PFSK-1 (cell line): ENCODE results near the gene AQP1.

Experiments
- FOXP2 ChIP-seq: optimal IDR thresholded peaks from 2 replicates; pipeline ENCODE3; 2011; ENCODE audit warnings: borderline replicate concordance, control low read depth, inconsistent platforms; ENCODE audit not compliant: insufficient read depth; ENCODE audit errors: extremely low read length, extremely low read depth
- POLR2AphosphoS5 ChIP-seq: IDR thresholded peaks from 2 replicates; pipeline ENCODE4 v1.6.1; 2012; ENCODE audit warnings: low read depth, mild to moderate bottlenecking, control low read depth, low read length, moderate library complexity
- SIN3A ChIP-seq: IDR thresholded peaks from 2 replicates; pipeline ENCODE4 v1.6.1; 2012; ENCODE audit warnings: mild to moderate bottlenecking, low read length, moderate library complexity, borderline replicate concordance; ENCODE audit not compliant: insufficient read depth
- TAF1 ChIP-seq: IDR thresholded peaks from 2 replicates; pipeline ENCODE4 v1.6.1; 2012; ENCODE audit warnings: low read length, control low read depth, borderline replicate concordance; ENCODE audit not compliant: insufficient read depth
- TF ChIP-seq, protein P1 (sequence below), 2 experiments: IDR thresholded peaks; 2 replicates each; pipeline versions ENCODE4 v1.6.1 to v1.8.0; 2011 to 2012; ENCODE audit warnings: low read depth in 2 of 2, low read length in 2 of 2, control low read depth in 1 of 2, inconsistent platforms in 1 of 2, mild to moderate bottlenecking in 1 of 2, moderate library complexity in 1 of 2; ENCODE audit not compliant: insufficient read depth in 1 of 2

AQP1 gene

GRCh38 chr7:30870821-30871518 is 40.7 kb upstream of the AQP1 start:
- TF ChIP-seq POLR2AphosphoS5 (no peak), SIN3A (no peak), TAF1 (no peak), FOXP2 (no peak)
- TF ChIP-seq, protein P1, sequence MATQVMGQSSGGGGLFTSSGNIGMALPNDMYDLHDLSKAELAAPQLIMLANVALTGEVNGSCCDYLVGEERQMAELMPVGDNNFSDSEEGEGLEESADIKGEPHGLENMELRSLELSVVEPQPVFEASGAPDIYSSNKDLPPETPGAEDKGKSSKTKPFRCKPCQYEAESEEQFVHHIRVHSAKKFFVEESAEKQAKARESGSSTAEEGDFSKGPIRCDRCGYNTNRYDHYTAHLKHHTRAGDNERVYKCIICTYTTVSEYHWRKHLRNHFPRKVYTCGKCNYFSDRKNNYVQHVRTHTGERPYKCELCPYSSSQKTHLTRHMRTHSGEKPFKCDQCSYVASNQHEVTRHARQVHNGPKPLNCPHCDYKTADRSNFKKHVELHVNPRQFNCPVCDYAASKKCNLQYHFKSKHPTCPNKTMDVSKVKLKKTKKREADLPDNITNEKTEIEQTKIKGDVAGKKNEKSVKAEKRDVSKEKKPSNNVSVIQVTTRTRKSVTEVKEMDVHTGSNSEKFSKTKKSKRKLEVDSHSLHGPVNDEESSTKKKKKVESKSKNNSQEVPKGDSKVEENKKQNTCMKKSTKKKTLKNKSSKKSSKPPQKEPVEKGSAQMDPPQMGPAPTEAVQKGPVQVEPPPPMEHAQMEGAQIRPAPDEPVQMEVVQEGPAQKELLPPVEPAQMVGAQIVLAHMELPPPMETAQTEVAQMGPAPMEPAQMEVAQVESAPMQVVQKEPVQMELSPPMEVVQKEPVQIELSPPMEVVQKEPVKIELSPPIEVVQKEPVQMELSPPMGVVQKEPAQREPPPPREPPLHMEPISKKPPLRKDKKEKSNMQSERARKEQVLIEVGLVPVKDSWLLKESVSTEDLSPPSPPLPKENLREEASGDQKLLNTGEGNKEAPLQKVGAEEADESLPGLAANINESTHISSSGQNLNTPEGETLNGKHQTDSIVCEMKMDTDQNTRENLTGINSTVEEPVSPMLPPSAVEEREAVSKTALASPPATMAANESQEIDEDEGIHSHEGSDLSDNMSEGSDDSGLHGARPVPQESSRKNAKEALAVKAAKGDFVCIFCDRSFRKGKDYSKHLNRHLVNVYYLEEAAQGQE (IDR thresholded peaks at IDR 0.05; ENCODE audit: insufficient read depth in 1 of 2, low read depth in 2 of 2, low read length in 2 of 2) = no peak

GRCh38 chr7:30871655-30872054 is 40.0 kb upstream of the AQP1 start:
- TF ChIP-seq POLR2AphosphoS5 = no peak
- no peak for TF ChIP-seq FOXP2
- no peak for TF ChIP-seq SIN3A
- no peak for TF ChIP-seq TAF1
- TF ChIP-seq, protein P1 (IDR thresholded peaks at IDR 0.05; ENCODE audit: insufficient read depth in 1 of 2, low read depth in 2 of 2, low read length in 2 of 2) = no peak

- no peak for TF ChIP-seq FOXP2
- no peak for TF ChIP-seq TAF1
- TF ChIP-seq SIN3A = no peak
- TF ChIP-seq, protein P1 (IDR thresholded peaks at IDR 0.05; ENCODE audit: insufficient read depth in 1 of 2, low read depth in 2 of 2, low read length in 2 of 2) = no peak
- TF ChIP-seq POLR2AphosphoS5 = no peak
These were observed 38.4 kb upstream of the AQP1 start for GRCh38 chr7:30873207-30873606.

DNA sequence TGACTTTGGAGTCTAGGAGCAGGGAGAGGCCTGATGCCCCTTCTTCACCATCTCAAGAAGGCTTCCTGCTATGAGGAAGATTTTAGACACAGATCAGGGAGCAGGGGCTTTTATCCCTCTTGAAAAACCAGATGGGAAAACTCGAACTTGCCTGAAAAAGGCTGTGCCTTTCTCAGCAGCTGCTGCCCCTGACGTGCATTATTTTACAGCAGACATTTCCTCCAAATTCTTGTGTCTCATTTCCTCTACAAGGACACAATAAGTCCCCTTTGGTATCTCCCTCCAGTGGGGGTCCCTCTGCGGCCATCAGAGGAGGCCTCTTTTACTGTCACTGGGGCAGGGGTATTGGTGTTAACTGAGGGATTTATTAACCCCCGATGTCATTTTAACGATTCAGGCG is 38.0 kb upstream of the AQP1 start:
- TF ChIP-seq FOXP2 (no peak), POLR2AphosphoS5 (no peak), TAF1 (no peak), SIN3A (no peak)
- TF ChIP-seq, protein P1 (IDR thresholded peaks at IDR 0.05; ENCODE audit: insufficient read depth in 1 of 2, low read depth in 2 of 2, low read length in 2 of 2) = no peak
